GF-D8 (cell line): Measurements from ENCODE around the gene MTHFSD.

Source experiments
- DNase-seq: peaks from one replicate; lab custom pipeline; 2025; lab: John Stamatoyannopoulos, UW

MTHFSD gene

DNA sequence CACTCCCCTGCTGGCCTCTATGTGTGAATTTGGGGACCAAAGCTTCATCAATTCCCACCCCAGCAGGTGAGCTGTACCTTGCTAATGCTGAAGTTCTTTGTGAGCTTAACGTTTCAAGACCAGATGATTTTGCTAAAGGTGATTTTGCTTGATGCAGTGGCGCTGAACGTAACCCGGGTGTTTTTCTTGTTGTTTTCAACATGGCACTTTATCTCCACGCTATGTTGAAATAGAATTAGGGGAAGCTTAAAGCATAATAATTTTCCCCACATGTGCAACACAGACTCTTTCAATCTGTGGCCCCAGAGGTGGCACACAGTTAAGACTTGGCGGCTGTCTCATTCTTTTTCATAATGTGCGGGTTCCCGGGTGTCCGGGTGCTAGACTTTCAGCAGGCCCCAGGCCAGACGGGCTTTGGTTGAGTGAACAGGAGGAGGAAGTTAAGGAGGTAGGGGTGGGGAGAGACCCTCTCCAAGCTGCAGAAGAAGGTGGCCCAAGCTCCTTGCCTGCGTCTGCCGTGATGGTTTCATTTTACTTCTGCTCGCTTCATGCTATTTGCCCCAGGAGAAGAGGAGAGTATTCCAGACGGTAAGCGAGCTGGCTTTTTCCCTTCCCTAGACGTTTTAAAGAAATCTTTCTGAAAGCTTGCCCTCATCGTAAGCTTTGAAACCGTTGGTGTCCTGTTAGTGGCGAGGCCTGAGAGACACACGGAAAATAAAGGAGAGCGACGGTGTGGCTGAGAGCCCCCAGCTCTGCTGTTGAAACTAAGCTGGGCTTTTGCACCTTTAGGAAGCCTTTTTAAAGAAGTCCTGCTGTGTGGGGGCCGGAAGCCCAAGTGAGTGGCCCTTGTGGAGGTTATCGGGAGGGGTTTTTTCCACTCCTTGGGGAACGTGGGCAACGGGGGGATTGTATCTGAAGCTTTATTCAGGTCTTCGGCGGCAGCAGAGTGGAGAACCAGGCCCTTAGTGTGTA is 15.8 kb upstream of the MTHFSD start:
- no peak for DNase-seq

DNA sequence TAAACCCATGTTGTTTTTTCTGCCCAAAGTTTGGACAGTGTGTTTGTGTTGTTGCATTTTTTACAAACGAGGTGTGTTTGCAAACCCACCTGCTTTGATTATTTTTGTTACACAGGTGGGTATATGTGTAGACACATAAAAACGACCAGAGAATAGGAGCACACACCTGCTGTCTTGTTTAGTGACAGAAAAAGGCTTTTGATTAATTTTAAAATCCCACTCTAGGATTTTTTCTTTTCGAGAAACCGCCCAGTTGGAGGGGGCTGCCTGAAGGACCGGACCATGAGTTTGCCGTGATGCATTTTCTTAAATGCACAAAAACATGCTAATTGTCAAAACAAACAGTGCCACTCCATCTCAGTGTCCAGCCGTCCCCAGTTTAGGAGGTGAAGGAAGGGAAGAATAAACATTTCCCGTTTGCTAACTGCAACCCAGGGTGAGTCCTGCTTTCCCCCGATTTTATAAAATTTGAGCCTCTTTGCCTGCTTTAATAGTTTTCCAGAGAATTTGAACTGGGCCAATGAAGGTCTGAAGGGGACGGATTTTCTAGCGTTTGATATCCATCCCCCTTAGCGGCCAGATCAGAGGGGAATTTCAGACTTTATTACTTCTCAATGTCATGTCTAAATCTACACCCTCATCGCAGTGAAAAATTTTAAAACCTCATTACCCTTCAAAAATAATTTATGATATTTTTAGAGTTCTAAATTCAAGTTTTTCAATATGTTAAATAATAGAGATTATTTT is 14.8 kb upstream of the MTHFSD start:
- DNase-seq: no peak

DNA sequence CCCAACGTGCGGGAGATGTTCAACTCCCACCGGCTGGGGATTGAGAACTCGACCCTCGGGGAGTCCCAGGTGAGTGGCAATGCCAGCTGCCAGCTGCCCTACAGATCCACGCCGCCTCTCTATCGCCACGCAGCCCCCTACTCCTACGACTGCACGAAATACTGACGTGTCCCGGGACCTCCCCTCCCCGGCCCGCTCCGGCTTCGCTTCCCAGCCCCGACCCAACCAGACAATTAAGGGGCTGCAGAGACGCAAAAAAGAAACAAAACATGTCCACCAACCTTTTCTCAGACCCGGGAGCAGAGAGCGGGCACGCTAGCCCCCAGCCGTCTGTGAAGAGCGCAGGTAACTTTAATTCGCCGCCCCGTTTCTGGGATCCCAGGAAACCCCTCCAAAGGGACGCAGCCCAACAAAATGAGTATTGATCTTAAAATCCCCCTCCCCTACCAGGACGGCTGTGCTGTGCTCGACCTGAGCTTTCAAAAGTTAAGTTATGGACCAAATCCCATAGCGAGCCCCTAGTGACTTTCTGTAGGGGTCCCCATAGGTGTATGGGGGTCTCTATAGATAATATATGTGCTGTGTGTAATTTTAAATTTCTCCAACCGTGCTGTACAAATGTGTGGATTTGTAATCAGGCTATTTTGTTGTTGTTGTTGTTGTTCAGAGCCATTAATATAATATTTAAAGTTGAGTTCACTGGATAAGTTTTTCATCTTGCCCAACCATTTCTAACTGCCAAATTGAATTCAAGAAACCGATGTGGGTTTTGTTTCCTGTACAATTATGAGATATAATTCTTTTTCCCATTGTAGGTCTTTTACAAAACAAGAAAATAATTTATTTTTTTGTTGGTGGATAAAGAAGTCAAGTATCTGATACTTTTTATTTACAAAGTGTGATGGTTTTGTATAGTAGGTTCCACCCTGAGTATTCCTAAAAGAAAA is 13.9 kb upstream of the MTHFSD start:
- DNase-seq: no peak

DNA sequence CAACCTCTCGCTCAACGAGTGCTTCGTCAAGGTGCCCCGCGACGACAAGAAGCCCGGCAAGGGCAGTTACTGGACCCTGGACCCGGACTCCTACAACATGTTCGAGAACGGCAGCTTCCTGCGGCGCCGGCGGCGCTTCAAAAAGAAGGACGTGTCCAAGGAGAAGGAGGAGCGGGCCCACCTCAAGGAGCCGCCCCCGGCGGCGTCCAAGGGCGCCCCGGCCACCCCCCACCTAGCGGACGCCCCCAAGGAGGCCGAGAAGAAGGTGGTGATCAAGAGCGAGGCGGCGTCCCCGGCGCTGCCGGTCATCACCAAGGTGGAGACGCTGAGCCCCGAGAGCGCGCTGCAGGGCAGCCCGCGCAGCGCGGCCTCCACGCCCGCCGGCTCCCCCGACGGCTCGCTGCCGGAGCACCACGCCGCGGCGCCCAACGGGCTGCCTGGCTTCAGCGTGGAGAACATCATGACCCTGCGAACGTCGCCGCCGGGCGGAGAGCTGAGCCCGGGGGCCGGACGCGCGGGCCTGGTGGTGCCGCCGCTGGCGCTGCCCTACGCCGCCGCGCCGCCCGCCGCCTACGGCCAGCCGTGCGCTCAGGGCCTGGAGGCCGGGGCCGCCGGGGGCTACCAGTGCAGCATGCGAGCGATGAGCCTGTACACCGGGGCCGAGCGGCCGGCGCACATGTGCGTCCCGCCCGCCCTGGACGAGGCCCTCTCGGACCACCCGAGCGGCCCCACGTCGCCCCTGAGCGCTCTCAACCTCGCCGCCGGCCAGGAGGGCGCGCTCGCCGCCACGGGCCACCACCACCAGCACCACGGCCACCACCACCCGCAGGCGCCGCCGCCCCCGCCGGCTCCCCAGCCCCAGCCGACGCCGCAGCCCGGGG is 12.9 kb upstream of the MTHFSD start:
- DNase-seq: no peak

DNA sequence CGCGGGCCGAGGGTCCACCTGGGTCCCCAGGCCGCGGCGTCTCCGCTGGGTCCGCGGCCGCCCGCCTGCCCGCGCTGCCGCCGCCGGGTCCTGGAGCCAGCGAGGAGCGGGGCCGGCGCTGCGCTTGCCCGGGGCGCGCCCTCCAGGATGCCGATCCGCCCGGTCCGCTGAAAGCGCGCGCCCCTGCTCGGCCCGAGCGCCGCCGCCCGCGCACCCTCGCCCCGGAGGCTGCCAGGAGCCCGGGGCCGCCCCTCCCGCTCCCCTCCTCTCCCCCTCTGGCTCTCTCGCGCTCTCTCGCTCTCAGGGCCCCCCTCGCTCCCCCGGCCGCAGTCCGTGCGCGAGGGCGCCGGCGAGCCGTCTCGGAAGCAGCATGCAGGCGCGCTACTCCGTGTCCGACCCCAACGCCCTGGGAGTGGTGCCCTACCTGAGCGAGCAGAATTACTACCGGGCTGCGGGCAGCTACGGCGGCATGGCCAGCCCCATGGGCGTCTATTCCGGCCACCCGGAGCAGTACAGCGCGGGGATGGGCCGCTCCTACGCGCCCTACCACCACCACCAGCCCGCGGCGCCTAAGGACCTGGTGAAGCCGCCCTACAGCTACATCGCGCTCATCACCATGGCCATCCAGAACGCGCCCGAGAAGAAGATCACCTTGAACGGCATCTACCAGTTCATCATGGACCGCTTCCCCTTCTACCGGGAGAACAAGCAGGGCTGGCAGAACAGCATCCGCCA is 12.1 kb upstream of the MTHFSD start:
- DNase-seq: no peak

DNA sequence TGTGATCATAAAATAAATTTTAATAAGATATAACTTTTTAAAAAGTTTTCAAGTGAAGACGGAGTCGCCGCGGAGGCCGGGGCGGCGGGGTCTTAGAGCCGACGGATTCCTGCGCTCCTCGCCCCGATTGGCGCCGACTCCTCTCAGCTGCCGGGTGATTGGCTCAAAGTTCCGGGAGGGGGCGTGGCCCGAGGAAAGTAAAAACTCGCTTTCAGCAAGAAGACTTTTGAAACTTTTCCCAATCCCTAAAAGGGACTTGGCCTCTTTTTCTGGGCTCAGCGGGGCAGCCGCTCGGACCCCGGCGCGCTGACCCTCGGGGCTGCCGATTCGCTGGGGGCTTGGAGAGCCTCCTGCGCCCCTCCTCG is 11.5 kb upstream of the MTHFSD start, which contains the start of gene FOXC2:
TSS of gene FOXC2 (plus strand) at position 229 of the 365 bp plus-strand sequence. CDS start 507 bp downstream, outside the sequence.
- no peak for DNase-seq

DNA sequence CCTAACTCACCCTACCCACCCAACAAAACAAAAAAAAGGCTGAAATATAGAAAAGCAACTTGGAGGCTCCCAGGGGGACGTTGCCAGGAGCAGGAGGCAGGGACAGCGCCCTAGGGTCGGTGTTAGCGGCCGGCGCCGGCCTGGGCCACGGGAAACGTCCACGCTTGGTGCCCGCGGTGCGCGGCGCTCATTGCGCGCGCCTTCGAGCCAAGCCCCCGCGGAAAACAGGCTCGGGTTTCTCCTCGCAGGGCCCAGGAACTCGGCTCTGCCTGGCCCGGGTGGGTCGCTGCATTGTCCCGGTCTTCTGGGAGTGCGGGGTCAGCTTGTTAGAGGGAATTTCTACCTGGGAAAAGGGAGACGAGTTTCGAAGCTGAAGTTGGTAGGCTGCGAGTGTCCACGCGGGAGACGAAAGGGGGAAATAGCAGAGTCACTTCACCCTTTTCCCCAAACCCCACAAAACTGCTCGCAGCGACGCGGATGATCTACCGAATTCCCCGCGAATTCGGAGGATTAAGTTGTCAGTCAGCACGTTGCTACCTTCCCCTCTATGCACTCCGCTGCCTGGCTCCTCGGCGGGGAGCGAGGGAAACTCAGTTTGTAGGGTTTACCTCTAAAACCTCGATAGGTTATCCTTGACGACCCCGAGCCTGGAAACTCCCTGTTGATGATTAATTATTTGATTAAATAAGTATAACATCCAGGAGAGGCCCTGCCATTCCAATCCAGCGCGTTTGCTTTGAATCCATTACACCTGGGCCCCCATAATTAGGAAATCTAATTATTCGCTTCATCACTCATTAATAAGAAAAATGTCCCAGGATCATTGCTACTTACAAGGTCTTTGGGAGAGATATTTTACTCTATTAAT is 10.8 kb upstream of the MTHFSD start:
- DNase-seq: no peak

DNA sequence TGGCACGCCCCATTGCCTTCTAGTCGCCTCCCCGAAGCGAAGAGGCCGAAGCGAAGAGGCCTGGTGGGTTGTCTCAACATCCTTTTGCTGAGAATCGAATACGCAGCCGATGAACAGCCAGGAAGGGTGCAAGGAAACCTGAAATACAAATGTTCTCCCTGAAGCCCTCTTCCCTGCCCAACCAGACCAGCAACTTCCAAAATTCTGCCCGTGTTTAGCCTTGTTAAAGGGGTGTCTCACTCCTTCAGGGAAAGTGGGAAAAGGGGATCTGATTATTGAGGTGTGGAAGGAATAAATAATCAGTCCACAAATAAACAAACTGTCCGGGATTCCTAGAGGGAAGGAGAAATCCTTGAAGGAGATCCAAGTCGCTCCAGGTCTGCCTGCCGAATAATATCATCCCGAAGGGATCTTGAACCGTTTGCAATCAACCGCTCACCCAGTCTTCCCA is 10.2 kb upstream of the MTHFSD start:
- no peak for DNase-seq

DNA sequence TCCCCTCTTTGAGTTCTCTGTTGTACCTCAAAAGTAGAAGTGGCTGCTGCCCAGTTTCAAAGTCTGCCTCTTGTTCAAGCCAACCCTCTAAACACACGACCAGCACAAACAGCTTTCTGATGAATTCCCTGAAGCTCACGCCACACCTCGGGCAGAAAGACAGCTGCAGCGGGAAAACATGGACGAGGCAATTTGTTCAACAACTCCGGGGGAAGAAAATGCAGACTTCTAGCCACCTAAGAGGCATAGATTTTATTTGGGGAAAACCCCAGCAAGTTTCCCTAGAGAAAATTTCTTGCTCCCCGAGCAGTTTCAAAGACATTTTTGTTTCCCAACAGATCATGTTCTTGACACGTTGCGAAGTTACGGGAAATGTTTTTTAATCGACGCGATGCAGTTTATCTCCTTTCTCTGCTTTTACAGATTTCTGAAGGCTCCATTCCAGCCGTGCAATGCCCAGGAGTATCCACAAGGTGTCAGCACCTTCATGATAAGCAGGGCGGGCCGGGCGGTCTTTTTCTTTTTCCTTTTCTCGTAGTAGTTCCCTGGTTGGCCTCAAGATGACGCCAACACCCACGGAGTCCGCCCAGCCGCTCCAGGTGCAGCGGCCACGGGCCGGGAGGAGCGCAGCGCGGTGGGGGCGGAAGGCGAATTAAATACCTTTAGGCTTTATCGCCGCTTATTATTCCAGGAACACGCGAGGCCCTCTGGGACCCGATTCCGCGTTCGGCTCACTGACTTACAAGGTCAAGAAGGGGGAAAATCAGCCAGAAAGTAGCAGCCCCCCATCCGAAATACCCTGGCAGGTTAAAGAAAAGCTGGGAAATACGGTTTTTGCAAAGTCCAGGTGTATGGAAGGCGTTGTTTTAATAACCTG is 8.7 kb upstream of the MTHFSD start:
- peak; percentile 33 for DNase-seq

DNA sequence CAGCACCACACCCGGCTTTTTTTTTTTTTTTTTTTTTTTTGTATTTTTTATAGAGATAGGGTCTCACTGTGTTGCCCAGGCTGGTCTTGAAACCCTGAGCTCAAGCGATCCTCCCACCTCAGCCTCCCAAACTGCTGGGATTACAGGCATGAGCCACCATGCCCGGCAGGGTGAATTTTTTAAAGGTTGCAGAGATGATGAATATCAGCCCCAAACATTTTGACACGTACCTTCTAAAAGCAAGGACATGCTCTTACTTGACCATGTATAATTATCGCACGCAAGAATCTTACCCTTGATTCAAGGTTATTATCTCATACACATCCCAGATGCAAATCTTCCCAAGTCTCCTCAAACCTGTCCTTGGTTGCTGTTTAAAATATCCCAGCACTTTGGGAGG is 7.3 kb upstream of the MTHFSD start:
- DNase-seq: no peak

DNA sequence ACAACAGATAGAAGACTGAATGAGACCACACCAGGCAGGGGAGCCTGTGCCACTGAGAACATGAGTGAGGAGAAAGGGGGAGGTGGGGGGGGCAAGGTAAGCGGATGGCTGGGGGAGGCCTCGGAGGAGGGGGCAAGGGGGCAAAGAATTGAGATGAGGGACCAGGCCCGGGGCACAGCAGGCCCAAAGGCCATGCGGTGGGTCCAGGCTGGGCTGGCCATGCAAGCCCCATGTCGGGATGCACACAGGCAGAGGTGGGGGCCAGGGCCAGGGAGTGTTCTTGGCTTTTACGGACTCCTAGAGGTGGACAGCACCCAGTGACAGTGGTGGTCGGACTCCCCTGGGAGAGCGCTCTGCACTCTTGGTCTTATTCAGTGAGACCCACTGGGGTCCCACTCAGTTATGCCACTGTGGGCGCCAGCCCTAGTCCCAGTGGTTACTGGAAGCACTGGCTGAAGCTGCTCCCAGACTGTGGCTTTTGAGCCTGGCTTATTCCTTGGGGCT is 4.8 kb upstream of the MTHFSD start:
- no peak for DNase-seq

DNA sequence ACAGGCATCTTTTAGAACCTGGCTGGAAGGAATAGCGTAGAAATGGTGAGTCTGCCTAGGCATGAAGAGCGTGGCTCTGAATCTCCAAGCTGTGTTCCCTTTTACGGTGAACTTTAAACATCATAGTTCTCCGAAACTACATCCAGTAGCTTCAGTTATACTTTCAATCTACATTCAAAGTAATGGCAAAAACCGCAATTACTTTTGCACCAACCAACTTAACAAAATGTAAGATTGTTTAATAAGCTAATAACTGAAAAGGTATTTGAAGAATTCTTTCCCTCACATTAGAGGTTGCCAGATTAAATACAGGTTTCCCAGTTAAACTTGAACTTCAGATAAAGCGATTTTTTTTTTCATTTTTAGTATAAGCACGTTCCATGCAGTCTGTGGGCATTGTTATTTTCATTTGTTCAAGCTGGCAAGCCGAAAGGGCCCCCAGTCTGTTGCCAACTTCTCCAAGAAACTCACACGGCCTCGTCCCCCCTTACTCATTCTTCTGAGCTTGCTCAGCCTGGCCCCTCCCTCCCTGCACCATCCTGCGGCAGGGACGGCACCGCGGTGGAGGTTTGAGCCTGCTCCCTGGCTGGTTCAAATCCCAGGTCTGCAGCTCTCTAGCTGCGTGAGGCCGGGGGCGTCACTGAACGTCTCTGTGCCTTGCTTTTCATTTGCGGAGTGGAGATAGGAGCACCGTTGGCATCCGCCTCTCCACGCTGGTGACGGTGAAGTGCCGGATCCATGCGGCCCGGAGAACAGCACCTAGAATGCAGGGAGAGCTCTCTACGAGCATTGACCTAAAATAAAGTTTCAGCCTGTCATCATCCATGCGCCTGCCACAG is 3.5 kb upstream of the MTHFSD start:
- no peak for DNase-seq

DNA sequence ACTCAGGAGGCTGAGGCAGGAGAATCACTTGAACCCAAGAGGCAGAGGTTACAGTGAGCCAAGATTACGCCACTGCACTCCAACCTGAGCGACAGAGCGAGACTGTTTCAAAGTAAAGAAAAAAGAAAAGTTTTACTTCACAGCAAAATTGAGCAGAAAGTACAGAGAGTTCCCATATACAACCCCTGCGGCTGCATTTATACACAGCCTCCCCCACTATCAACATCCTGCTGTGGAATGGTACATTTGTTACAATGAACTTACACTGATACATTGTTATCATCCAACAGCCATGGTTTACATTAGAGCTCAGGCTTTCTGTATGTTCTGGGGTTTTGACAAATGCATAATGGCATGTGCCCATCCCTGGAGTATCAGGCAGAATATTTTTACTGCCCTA is 2.6 kb upstream of the MTHFSD start:
- no peak for DNase-seq

DNA sequence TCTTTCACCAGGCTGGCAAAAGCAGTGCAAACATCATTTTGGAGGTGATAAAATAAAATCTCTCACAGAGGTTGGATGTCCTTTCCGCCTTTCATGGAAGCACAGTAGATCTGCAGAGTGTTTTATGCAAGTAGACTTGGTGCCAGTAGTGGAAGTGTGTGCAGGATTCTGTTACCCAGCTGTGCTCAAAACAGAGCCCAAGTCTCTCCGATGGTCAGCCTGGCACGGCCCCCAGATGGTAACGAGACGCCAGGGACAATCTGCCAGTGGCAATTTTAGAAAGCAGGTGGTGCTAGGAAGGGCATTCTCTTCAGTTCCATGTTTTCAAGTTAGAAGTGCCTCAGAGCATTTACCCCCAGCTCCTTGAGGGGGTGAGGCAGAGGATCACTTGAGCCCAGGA is 1.5 kb upstream of the MTHFSD start:
- no peak for DNase-seq

DNA sequence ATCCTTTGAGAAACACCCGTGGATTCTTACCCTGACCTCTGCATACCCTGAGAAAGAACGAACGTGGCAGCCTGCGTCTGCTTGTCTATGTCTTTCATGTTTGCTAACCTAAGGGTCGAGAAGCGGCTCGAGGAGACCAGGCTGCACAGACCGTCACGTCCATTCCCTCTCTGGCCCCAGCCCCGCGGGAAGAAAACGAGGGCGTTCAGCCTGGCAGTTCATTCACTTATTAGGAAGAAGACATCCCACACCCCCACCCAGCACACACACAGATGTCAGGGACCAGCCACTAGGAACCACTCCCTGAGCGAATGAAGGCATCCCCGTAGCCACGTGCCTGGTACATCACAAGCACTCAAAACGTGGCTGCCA is 655 bp upstream of the MTHFSD start:
- no peak for DNase-seq

DNA sequence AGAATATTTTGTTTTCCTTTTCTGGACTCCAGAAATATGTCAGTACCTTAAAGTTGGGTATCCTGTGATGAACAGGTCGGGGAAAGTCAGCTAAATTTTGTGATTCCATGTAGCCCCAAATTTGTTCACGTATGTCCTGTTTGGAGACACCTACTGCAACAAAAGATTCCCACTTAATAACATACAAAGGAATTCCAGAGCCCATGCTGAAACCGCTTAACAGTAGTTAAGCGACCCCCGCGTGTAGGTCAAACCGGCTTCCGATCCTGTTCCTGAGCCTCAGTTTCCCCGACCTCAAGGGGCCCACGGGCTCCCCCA is 477 bp downstream of the MTHFSD start:
- no peak for DNase-seq

DNA sequence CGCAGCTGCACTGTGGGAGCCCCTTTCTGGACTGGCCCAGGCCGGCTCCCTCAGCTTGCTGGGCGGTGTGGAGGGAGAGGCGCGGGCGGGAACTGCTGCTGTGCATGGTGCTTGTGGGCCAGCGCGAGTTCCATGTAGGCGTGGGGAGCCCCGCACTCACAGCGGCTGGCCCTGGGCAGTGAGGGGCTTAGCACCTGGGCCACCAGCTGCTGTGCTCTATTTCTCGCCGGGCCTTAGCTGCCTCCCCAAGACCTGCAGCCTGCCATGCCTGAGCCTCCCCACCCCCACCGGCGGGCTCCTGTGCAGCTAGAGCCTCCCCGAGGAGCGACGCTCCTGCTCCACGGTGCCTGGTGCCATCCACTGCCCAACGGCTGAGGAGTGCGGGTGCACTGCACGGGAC is 1.7 kb downstream of the MTHFSD start:
- DNase-seq: no peak
